Ectodermal cell (in vitro differentiated cells): Measurements from ENCODE around the gene PCSK6.

Experiments used
- H3K27ac ChIP-seq: 2 replicates; pipeline ENCODE4 v1.7.0; 2013; ENCODE audit warnings: mild to moderate bottlenecking, low read depth, low read length; ENCODE audit not compliant: insufficient read depth, poor library complexity, severe bottlenecking
- H3K27me3 ChIP-seq: 2 replicates; pipeline ENCODE4 v1.7.0; 2013; ENCODE audit warnings: mild to moderate bottlenecking, low read length; ENCODE audit not compliant: insufficient read depth, control insufficient read depth, poor library complexity, severe bottlenecking
- H3K36me3 ChIP-seq: one replicate; pipeline ENCODE4 v1.7.0; 2013; ENCODE audit warnings: low read length; ENCODE audit not compliant: control insufficient read depth, insufficient read depth
- H3K4me1 ChIP-seq: one replicate; pipeline ENCODE4 v1.7.0; 2013; ENCODE audit warnings: low read length; ENCODE audit not compliant: control insufficient read depth, insufficient read depth
- H3K4me3 ChIP-seq: 2 replicates; pipeline ENCODE4 v1.7.0; 2013; ENCODE audit warnings: low read depth, low read length, control low read depth; ENCODE audit not compliant: insufficient read depth
- H3K9me3 ChIP-seq: 2 replicates; pipeline ENCODE4 v1.7.0; 2013; ENCODE audit warnings: mild to moderate bottlenecking, low read length, moderate library complexity; ENCODE audit not compliant: control insufficient read depth
- WGBS, 2 experiments: methylation state at CpG; one replicate each; pipeline ENCODE4 v1.1.7; 2013; ENCODE audit warnings: missing lambda C conversion rate in 2 of 2; 5-methylcytosine and 5-hydroxymethylcytosine counted together

PCSK6 gene

GRCh38 chr15:101491734-101492640 is 2.5 kb upstream of the PCSK6 start:
- H3K36me3 ChIP-seq, result no peaks in the 10 kb centered on the region
- no peak overlapping the region for H3K4me3 ChIP-seq
- H3K9me3 ChIP-seq, result no peaks in the 10 kb centered on the region
- no peak overlapping the region for H3K27ac ChIP-seq
- H3K4me1 ChIP-seq, result peaks cover 41% of the 10 kb centered on the region
- H3K27me3 ChIP-seq, result peaks cover 32% of the 10 kb centered on the region
- WGBS, 2 experiments, result 73 to 78% methylated on average over 18 of the region's 18 CpGs

GRCh38 chr15:101490922-101491733 is 1.6 kb upstream of the PCSK6 start:
- H3K4me1 ChIP-seq, result peaks cover 37% of the 10 kb centered on the region
- H3K36me3 ChIP-seq, result no peaks in the 10 kb centered on the region
- WGBS, 2 experiments, result 94 to 96% methylated on average over 16 of the region's 16 CpGs
- H3K4me3 ChIP-seq, result no peak overlapping the region
- H3K9me3 ChIP-seq, result no peaks in the 10 kb centered on the region
- H3K27ac ChIP-seq, result no peak overlapping the region
- peaks cover 37% of the 10 kb centered on the region for H3K27me3 ChIP-seq

DNA sequence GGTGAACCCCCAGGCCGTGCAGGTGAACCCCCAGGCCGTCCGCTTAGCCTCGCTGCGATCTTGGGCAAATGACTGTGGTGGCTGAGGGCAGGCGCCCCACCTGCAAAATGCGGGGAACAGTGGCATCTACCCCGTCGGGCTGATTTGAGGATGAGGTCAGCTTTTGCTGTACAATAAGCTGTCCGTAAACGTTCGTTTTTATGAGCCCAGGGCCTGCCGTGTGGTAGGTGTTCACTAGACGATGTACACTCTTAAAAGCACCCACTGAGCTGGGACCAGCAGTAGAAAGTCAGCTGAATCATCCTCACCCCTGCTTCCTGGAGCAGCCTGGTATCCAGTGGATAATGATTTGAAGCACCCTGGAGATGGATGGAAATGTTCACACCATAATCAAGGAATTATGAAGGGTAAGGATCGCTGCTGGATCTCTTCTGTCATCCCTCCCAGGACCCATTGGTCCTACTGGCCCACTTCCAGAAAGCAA is 943 bp upstream of the PCSK6 start:
- H3K27me3 ChIP-seq, result peaks cover 37% of the 10 kb centered on the region
- no peak overlapping the region for H3K27ac ChIP-seq
- WGBS, 2 experiments, result 95 to 97% methylated on average over 15 of the region's 15 CpGs
- peaks cover 30% of the 10 kb centered on the region for H3K4me1 ChIP-seq
- H3K9me3 ChIP-seq, result no peaks in the 10 kb centered on the region
- H3K36me3 ChIP-seq, result no peaks in the 10 kb centered on the region
- no peak overlapping the region for H3K4me3 ChIP-seq

- H3K4me1 ChIP-seq, result peaks cover 27% of the 10 kb centered on the region
- no peak overlapping the region for H3K27ac ChIP-seq
- H3K9me3 ChIP-seq, result no peaks in the 10 kb centered on the region
- peak overlapping the region; percentile 16 for H3K4me3 ChIP-seq
- peaks cover 37% of the 10 kb centered on the region for H3K27me3 ChIP-seq
- no peaks in the 10 kb centered on the region for H3K36me3 ChIP-seq
- 0% methylated on average over 62 of the region's 62 CpGs for WGBS, 2 experiments
Measured at GRCh38 chr15:101489237-101489598, 289 bp downstream of the PCSK6 start.

DNA sequence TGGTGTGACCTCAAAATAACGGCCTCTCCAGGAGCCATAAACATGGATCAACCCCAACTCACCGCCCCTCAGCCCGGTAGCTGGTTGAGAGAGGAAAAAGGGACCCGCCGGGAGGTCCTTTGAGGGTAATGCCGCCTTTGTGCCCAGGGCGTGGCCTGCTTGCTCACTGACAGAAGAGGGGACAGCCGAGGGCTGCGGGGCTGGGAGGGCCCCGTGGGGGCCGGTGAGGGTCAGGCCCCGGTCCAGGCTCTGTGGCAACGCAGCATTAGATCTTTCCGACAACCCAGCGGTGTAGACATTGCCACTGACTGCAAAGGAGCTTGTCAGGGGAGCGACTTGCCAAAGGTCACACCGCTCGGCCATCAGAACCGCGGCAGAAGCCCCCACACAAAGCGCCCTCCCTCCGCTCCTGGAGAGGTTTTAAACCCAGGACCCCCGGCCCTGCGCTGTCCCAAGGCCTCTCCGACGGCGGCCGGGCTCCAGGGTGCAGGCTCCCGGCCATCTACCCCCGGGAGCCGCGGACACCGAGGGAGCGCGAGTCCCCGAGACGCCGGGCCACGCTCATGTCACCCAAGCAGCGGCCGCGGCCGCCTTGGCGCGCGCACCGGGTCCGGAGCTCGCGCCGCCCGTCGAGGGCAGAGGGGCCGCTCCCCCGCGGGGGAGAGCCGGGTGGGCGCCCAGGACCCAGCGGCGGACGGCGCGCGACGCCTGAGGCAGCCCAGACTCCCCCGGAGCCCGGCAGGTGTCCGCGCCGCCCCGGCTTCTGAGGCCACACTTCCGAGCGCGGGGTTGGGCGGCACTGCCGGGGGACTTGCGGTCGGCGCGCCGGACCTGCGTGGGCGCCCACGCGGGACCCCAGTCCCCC is 975 bp downstream of the PCSK6 start:
- no peaks in the 10 kb centered on the region for H3K9me3 ChIP-seq

GRCh38 chr15:101486696-101487459 is 2.6 kb downstream of the PCSK6 start:
- Histone ChIP-seq H3K4me3 (no peak overlapping the region), H3K27me3 (peaks cover 37% of the 10 kb centered on the region)
- 88 to 92% methylated on average over 14 of the region's 14 CpGs for WGBS, 2 experiments

More for the DNA sequence above, 975 bp downstream of the PCSK6 start:
- H3K36me3 ChIP-seq, result no peaks in the 10 kb centered on the region
- H3K27ac ChIP-seq, result no peak overlapping the region
- peaks cover 23% of the 10 kb centered on the region for H3K4me1 ChIP-seq
- WGBS, 2 experiments, result 1 to 2% methylated on average over 85 of the region's 85 CpGs
- peaks cover 37% of the 10 kb centered on the region for H3K27me3 ChIP-seq
- H3K4me3 ChIP-seq, result peak overlapping the region; percentile 22

DNA sequence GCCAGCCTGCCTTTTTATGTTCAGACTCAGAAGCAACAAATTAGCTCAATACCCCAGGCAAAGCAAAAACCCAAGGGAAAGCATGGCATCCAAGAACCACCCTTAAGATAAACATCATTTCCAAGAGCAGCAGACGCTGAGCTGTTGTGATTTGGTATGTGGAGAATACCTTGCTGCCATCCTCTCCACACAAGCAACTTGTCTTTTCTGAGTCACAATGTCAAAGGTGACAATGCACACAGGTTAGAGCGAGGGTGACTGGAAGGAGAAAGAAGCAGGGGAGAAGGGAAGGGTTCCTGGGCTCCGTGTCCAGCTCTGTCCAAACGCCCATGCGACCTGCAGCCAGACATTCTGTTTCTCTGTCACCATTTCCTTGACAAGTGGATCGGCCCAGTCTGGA is 6.0 kb downstream of the PCSK6 start:
- 94 to 96% methylated on average over 5 to 6 of the region's 6 CpGs for WGBS, 2 experiments

More at GRCh38 chr15:101486696-101487459, 2.6 kb downstream of the PCSK6 start:
- H3K4me1 ChIP-seq, result peaks cover 17% of the 10 kb centered on the region
- no peak overlapping the region for H3K27ac ChIP-seq
- no peaks in the 10 kb centered on the region for H3K9me3 ChIP-seq
- H3K36me3 ChIP-seq, result no peaks in the 10 kb centered on the region

DNA sequence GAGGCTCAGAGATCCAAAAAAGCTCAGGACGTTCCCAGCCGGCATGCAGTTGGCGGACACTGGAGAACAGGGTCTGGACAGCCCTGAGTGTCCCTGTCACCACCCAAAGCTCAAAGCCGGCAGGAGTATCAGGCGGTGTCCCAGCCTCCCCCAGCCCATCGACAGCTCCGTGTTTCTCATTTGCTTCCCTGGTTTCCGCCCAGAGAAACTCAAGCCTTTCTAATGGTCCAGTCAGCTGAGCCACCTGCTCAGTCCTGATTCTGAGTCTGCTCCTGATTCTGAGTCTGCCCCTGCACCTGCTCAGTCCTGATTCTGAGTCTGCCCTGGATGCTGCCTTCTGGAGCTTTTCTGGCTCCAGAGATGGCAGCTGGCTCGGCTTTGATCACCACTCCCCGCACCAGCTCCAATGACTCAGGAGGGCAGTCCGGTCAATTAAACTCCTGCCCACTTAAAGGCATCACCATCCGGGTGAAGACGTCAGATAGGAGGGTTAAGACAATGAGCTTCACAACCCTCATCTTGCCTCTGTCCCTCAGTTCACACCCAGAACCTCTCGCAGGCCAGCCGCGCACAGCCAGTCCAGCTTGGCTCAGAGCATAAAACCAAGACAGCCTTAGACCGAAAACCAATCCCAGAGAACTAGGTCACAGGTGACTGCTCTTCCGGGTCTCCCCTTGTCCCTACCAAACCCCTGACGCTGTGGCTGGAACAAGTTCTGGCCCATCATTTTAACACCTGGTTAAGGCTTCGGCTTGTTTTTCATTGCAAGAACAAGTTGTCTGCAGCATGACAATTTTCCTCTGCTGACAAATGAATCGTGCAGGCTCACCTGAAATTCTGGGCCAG is 6.8 kb downstream of the PCSK6 start:
- H3K9me3 ChIP-seq, result no peaks in the 10 kb centered on the region
- peaks cover 31% of the 10 kb centered on the region for H3K4me1 ChIP-seq
- 92 to 93% methylated on average over 21 of the region's 21 CpGs for WGBS, 2 experiments
- H3K36me3 ChIP-seq, result no peaks in the 10 kb centered on the region
- H3K4me3 ChIP-seq, result no peak overlapping the region
- H3K27me3 ChIP-seq, result peaks cover 12% of the 10 kb centered on the region
- H3K27ac ChIP-seq, result no peak overlapping the region

More for the DNA sequence above, 6.0 kb downstream of the PCSK6 start:
- Histone ChIP-seq H3K27ac (no peak overlapping the region), H3K4me1 (peaks cover 36% of the 10 kb centered on the region), H3K9me3 (no peaks in the 10 kb centered on the region), H3K36me3 (no peaks in the 10 kb centered on the region), H3K4me3 (no peak overlapping the region), H3K27me3 (peaks cover 19% of the 10 kb centered on the region)
